Mucosa of stomach (tissue), 1 donor: ENCODE results near the gene BEST1.
"Not testable (repeated sequence)": the region's sequence is repeated elsewhere in the genome, so short reads cannot be mapped to it uniquely, and the experiment has no call there.

ENCODE experiments used
- H3K27me3 ChIP-seq: one replicate; pipeline ENCODE4 v1.7.0; 2013; ENCODE audit warnings: mild to moderate bottlenecking, low read length; ENCODE audit not compliant: control insufficient read depth, insufficient read depth
- H3K36me3 ChIP-seq: one replicate; pipeline ENCODE4 v1.7.0; 2013; ENCODE audit warnings: low read length; ENCODE audit not compliant: control insufficient read depth, insufficient read depth
- H3K4me1 ChIP-seq: one replicate; pipeline ENCODE4 v1.7.0; 2013; ENCODE audit warnings: mild to moderate bottlenecking, low read length; ENCODE audit not compliant: control insufficient read depth, insufficient read depth
- H3K4me3 ChIP-seq: one replicate; pipeline ENCODE4 v1.7.0; 2013; ENCODE audit warnings: low read length
- H3K9ac ChIP-seq: one replicate; pipeline ENCODE4 v1.7.0; 2013; ENCODE audit warnings: mild to moderate bottlenecking, low read length, moderate library complexity
- H3K9me3 ChIP-seq: one replicate; pipeline ENCODE4 v1.7.0; 2013; ENCODE audit warnings: mild to moderate bottlenecking, low read length, moderate library complexity; ENCODE audit not compliant: control insufficient read depth
- donor health status: Pancreatic carcinoma.

Gene BEST1

DNA sequence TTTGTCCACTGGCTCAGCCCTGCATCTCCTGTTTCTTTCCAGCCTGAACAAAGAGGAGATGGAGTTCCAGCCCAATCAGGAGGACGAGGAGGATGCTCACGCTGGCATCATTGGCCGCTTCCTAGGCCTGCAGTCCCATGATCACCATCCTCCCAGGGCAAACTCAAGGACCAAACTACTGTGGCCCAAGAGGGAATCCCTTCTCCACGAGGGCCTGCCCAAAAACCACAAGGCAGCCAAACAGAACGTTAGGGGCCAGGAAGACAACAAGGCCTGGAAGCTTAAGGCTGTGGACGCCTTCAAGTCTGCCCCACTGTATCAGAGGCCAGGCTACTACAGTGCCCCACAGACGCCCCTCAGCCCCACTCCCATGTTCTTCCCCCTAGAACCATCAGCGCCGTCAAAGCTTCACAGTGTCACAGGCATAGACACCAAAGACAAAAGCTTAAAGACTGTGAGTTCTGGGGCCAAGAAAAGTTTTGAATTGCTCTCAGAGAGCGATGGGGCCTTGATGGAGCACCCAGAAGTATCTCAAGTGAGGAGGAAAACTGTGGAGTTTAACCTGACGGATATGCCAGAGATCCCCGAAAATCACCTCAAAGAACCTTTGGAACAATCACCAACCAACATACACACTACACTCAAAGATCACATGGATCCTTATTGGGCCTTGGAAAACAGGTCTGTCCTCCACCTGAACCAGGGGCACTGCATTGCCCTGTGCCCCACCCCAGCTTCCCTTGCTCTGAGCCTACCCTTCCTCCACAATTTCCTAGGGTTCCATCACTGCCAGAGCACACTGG lies 12.3 kb downstream of the BEST1 start:
- H3K9me3 ChIP-seq, result no peaks in the 10 kb centered on the region
- H3K4me1 ChIP-seq, result peaks cover 39% of the 10 kb centered on the region
- no peak overlapping the region for H3K9ac ChIP-seq
- no peaks in the 10 kb centered on the region for H3K27me3 ChIP-seq
- H3K36me3 ChIP-seq, result no peaks in the 10 kb centered on the region
- no peak overlapping the region for H3K4me3 ChIP-seq

GRCh38 chr11:61963016-61963281 lies 12.8 kb downstream of the BEST1 start:
- Histone ChIP-seq H3K27me3 (no peaks in the 10 kb centered on the region), H3K4me3 (no peak overlapping the region), H3K4me1 (peaks cover 39% of the 10 kb centered on the region), H3K36me3 (no peaks in the 10 kb centered on the region), H3K9ac (peak overlapping the region; percentile 5), H3K9me3 (no peaks in the 10 kb centered on the region)

DNA sequence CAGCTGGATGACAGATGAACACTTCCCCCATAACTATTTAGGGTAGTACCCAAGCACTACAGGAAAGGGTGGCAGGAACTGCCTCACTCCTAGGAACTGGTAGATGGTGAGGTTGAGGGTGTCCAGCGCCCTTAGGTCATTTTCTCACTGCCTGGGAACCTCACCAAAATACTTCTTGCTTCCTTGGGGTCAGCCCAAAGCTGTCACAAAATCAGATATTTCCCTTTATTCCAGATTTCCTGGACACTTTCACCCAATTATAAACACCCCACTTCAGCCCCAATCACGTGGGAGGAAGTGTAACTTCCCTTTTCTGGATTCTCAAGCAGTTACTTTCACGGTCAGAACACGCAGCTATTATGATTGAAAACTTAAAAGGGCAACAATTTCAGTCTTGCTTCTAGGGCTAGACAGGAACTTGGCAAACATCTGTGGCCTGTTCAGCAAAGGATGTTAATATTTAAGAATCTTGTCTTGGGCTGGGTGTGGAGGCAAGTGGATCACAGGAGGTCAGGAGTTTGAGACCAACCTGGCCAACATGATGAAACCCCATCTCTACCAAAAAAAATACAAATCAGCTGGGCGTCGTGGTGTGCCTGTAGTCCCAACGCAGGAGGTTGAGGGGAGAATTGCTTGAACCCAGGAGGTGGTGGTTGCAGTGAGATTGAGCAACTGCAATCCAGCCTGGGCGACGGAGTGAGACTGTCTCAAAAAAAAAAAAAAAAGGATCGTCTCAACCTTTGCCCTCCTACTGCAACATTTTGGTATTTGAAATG lies 13.3 kb downstream of the BEST1 start:
- no peaks in the 10 kb centered on the region for H3K27me3 ChIP-seq
- H3K36me3 ChIP-seq, result no peaks in the 10 kb centered on the region
- H3K4me3 ChIP-seq, result no peak overlapping the region
- peak overlapping the region; percentile 5 for H3K9ac ChIP-seq
- H3K9me3 ChIP-seq, result no peaks in the 10 kb centered on the region
- peaks cover 43% of the 10 kb centered on the region for H3K4me1 ChIP-seq

- Histone ChIP-seq H3K36me3 (no peaks in the 10 kb centered on the region), H3K27me3 (no peaks in the 10 kb centered on the region)
Measured at GRCh38 chr11:61964058-61964665, 14.0 kb downstream of the BEST1 start.

GRCh38 chr11:61964666-61965271 lies 14.6 kb downstream of the BEST1 start:
- not testable (repeated sequence) for H3K27me3 ChIP-seq, H3K9me3 ChIP-seq, H3K36me3 ChIP-seq
- peak overlapping the region; percentile 99 for H3K9ac ChIP-seq
- H3K4me3 ChIP-seq, result peak overlapping the region; percentile 21
- H3K4me1 ChIP-seq, result peaks cover 41% of the 10 kb centered on the region

More at GRCh38 chr11:61964058-61964665, 14.0 kb downstream of the BEST1 start:
- Histone ChIP-seq H3K9me3 (no peaks in the 10 kb centered on the region), H3K4me3 (no peak overlapping the region), H3K4me1 (peaks cover 44% of the 10 kb centered on the region), H3K9ac (no peak overlapping the region)

DNA sequence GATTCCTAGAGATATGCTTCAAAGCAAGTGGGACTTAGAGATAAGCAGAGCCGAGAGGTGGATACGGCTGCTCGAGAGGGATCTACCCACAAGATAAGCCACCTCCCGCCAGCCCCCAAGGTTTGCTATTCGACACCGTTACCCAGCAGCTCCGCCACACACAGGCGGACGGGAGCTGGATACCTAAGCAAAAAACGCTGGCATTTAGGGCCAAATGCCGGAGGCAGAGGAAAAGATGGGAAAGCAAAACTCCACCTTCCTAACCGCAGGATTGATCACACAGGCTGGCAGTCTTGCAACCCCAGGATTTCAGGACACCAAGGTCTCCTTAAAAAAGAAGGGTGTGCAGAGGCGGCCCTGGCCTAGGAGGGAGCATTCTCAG lies 16.6 kb downstream of the BEST1 start:
- H3K9me3 ChIP-seq, result no peaks in the 10 kb centered on the region
- H3K4me1 ChIP-seq, result peaks cover 46% of the 10 kb centered on the region
- no peaks in the 10 kb centered on the region for H3K27me3 ChIP-seq
- H3K36me3 ChIP-seq, result no peaks in the 10 kb centered on the region
- peak overlapping the region; percentile 96 for H3K4me3 ChIP-seq
- peak overlapping the region; percentile 99 for H3K9ac ChIP-seq

DNA sequence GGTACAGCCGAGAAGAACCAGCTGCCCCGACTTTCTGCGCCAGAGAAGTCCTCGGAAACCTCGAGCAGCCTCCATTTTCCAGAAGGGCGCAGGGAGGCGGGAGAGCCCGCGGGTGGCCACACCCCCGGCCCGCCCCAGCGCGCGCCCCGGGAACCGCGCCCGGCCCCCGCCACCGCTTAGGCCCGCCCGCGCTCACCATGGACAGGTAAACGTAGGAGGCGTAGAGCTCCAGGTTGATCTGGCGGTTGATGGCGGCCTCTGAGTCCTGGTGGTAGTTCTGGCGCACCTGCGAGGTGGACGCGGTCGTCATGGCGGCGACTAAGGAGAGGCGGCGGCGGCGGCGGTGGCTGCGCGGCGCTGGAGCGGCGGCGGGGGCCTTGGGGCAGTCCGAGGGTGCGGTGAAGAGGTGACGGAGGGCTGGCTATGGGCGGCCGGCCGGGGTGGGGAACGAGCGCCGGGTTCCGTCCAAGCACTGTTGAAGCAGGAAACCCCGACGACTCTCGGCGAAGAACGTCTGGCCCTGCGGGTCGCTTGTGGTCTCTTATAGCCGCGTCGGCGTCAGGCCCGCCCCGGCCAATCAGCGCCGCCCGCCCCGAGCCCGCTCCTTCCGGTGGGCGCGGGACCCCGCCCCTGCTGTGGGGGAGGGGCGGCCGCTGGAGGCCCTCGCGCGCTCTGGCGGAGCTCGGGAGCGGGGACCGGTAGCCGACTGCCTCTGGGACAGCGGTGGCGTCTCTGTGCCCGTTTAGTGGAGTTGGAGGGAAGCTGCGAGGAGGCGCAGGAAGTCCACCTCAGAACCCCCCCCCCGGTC lies 17.2 kb downstream of the BEST1 start, which contains the start of gene FTH1:
Gene FTH1, minus strand, starts transcription at position 519 of the 808 bp plus-strand sequence. Its CDS starts 209 bp downstream, at position 310.
- Histone ChIP-seq H3K4me1 (peaks cover 46% of the 10 kb centered on the region), H3K27me3 (no peaks in the 10 kb centered on the region), H3K4me3 (peak within 1 kb of the TSS; percentile 96), H3K9ac (peak within 1 kb of the TSS; percentile 99), H3K36me3 (no peaks in the 10 kb centered on the region), H3K9me3 (no peaks in the 10 kb centered on the region)

DNA sequence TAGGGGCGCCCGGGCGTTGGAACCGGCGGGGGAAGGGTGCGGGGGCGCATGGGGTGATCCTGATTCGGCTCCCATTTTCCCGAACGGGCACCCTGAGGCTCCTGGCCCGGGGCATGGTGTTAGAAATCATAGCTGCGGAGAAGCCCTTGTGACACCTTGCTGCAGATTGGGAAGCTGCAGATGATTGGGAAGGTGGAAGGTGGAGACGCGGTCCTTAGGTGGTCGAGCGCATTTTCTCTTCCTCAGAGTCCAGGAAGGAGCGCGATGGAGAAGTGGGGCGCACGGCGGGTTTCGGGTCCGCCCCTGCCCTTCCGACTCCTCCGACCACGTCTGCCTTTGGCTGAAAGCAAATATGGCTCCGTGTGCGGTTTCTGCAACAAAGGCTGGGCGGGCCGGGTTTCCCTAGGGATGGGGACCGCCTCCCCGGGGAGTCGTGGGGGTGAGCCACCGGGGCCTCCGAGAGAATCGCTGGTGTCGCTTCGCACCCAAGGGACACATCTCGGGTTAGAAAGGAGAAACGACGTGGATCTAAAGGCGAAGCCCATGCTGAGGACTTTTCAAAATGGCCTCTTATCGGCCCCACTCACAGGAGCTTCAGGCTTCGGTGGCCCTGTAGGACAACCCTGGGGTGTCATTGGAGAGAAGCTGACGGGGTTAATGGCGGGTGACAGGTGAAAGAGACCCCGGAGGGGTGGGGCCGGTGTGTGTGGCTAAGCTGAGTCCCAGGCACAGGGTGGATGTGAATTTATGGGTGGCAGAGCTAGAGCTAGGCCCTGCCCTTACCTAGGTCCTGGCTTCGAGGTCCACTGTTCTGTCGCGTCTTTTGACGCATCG lies 18.0 kb downstream of the BEST1 start:
- peak overlapping the region; percentile 83 for H3K4me3 ChIP-seq
- H3K36me3 ChIP-seq, result no peaks in the 10 kb centered on the region
- no peaks in the 10 kb centered on the region for H3K27me3 ChIP-seq
- H3K9ac ChIP-seq, result peak overlapping the region; percentile 99
- H3K9me3 ChIP-seq, result no peaks in the 10 kb centered on the region
- peaks cover 49% of the 10 kb centered on the region for H3K4me1 ChIP-seq

DNA sequence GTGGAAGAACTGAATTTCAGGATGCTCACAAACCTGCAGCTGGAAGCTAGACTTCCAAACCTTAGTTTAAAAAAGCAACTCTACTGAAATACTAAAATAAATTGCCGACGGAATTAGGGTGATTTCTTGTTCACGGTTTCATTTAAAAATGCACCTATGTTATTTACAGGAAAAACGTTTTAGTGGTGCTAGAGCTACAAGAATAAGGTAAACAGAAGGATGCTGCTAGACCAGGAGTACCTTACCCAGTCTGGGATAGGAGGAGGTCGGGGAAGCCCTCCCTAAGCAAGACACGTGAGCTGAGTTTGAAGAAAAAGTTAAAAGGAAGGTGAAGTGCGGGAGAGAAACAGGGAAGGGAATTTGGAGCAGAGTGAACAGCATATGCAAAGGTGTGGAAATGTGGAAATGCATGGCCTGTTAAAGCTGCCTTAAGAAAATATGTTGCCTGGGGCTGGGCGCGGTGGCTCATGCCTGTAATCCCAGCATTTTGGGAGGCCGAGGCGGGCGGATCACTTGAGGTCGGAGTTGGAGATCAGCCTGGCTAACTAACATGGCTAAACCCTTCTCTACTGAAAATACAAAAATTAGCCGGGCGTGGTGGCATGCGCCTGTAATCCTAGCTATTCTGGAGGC lies 18.7 kb downstream of the BEST1 start:
- Histone ChIP-seq H3K9ac (peak overlapping the region; percentile 99), H3K36me3 (no peaks in the 10 kb centered on the region), H3K27me3 (no peaks in the 10 kb centered on the region), H3K4me3 (no peak overlapping the region), H3K9me3 (no peaks in the 10 kb centered on the region), H3K4me1 (peaks cover 51% of the 10 kb centered on the region)

GRCh38 chr11:61969391-61969758 lies 19.2 kb downstream of the BEST1 start:
- Histone ChIP-seq H3K4me1 (peaks cover 51% of the 10 kb centered on the region), H3K4me3 (no peak overlapping the region), H3K9ac (no peak overlapping the region), H3K9me3 (no peaks in the 10 kb centered on the region), H3K27me3 (no peaks in the 10 kb centered on the region), H3K36me3 (no peaks in the 10 kb centered on the region)
